Progenitor cell of endocrine pancreas (in vitro differentiated cells): ENCODE results near the gene CNPY2. TPM values are rescaled to one million over a fixed set of nuclear protein-coding genes. Genes with fewer than 3 reads are reported as not detected.
"Not testable (repeated sequence)": the region's sequence is repeated elsewhere in the genome, so short reads cannot be mapped to it uniquely, and the experiment has no call there.

Experiments used
- DNase-seq: peaks from one replicate; pipeline ENCODE4 v3.0.0; 2021; ENCODE audit warnings: low spot score; ENCODE audit not compliant: unreplicated experiment
- H3K27ac Mint-ChIP-seq: 2 replicates; pipeline ENCODE4 v1.8.0; 2021; ENCODE audit warnings: mild to moderate bottlenecking, moderate library complexity, mixed read lengths
- H3K27me3 Mint-ChIP-seq: 2 replicates; pipeline ENCODE4 v1.8.0; 2021; ENCODE audit warnings: mixed read lengths
- H3K36me3 Mint-ChIP-seq: 2 replicates; pipeline ENCODE4 v1.8.0; 2022; ENCODE audit warnings: mixed read lengths; ENCODE audit not compliant: insufficient read depth
- H3K4me1 Mint-ChIP-seq: 2 replicates; pipeline ENCODE4 v1.8.0; 2021; ENCODE audit warnings: low read depth, mixed read lengths
- H3K4me3 Mint-ChIP-seq: 2 replicates; pipeline ENCODE4 v1.8.0; 2021; ENCODE audit warnings: low read depth, mild to moderate bottlenecking, moderate library complexity, mixed read lengths
- H3K9me3 Mint-ChIP-seq: 2 replicates; pipeline ENCODE4 v1.8.0; 2021; ENCODE audit warnings: low read depth, mixed read lengths
- total RNA-seq: library from RNA; stranded (reverse); gene quantifications from 2 replicates; pipeline ENCODE4 v1.2.1, GENCODE V29; 2021
- TF ChIP-seq, protein P1 (sequence below): fragments of 200-600 bp; sonication (generic); IDR thresholded peaks from one replicate; pipeline ENCODE4 v1.5.0; 2021; ENCODE audit warnings: antibody characterized with exemption, mild to moderate bottlenecking; ENCODE audit not compliant: unreplicated experiment

CNPY2 gene
- total RNA-seq, 1 donor from 2014 or later = 230 TPM

DNA sequence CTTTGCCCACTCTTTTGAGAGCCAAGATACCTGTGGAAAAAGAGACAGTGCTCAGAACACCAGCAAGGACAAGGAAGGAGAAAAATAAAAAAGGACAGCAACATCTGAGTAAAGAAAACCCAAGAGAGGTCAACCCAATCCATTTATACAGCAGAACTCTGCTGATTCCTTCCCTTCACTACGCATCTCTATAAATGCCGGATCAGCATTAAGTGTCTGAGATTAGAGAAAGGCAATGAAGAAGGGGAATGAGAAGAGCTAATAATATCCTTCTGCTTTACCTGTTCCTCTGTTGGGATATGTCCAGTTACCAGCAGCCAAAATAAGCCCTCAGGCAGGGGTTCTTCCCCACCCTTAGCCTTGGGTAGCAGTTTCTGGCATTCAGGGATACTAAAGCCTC lies 33.2 kb downstream of the CNPY2 start:
- no peak for DNase-seq
- no peaks in the 10 kb centered on the region for H3K9me3 Mint-ChIP-seq
- H3K27me3 Mint-ChIP-seq = no peaks in the 10 kb centered on the region
- H3K4me3 Mint-ChIP-seq = no peak overlapping the region
- TF ChIP-seq, protein P1, sequence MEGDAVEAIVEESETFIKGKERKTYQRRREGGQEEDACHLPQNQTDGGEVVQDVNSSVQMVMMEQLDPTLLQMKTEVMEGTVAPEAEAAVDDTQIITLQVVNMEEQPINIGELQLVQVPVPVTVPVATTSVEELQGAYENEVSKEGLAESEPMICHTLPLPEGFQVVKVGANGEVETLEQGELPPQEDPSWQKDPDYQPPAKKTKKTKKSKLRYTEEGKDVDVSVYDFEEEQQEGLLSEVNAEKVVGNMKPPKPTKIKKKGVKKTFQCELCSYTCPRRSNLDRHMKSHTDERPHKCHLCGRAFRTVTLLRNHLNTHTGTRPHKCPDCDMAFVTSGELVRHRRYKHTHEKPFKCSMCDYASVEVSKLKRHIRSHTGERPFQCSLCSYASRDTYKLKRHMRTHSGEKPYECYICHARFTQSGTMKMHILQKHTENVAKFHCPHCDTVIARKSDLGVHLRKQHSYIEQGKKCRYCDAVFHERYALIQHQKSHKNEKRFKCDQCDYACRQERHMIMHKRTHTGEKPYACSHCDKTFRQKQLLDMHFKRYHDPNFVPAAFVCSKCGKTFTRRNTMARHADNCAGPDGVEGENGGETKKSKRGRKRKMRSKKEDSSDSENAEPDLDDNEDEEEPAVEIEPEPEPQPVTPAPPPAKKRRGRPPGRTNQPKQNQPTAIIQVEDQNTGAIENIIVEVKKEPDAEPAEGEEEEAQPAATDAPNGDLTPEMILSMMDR = no peak
- H3K36me3 Mint-ChIP-seq = peaks cover 24% of the 10 kb centered on the region
- H3K4me1 Mint-ChIP-seq = peaks cover 3% of the 10 kb centered on the region
- no peak overlapping the region for H3K27ac Mint-ChIP-seq

DNA sequence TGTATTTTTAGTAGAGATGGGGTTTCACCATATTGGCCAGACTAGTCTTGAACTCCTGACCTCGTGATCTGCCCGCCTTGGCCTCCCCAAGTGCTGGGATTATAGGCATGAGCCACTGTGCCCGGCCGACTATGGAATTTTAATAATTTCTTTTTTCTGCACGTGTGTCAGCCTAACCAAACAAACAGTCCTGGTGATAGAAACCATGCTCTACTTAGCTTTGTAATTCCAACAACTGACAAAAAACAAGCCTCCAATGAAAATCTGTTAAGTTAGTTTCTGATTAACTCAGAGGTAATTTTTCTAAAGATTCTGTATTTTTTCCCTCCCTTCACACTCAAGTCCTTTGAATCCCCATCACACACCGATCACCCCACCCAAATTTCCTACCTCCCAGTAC lies 33.8 kb downstream of the CNPY2 start:
- Mint-ChIP-seq H3K36me3 (peaks cover 24% of the 10 kb centered on the region), H3K4me3 (no peak overlapping the region), H3K4me1 (peaks cover 3% of the 10 kb centered on the region), H3K27me3 (no peaks in the 10 kb centered on the region), H3K27ac (no peak overlapping the region), H3K9me3 (no peaks in the 10 kb centered on the region)
- TF ChIP-seq, protein P1 = no peak
- DNase-seq = no peak

DNA sequence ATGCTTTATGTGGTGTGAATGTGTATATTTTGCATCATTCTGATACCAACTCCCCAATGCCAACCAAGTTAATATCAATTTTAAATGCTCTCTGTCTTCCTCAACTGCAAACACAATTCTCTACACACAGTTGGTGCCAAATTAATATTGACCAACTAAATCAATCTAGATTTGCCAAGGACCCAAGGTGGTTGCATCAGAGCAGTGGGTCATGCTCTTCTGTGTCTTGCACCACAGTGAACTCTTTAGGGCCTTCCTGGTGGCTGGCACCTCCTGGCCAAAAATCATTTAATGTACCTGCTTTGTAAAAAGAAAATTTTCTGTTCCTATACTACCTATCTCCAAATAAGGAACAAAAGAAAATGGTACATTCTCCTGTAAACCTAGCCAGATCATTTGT lies 34.9 kb downstream of the CNPY2 start:
- no peaks in the 10 kb centered on the region for H3K9me3 Mint-ChIP-seq
- H3K27ac Mint-ChIP-seq = no peak overlapping the region
- no peak for DNase-seq
- no peaks in the 10 kb centered on the region for H3K27me3 Mint-ChIP-seq
- H3K4me1 Mint-ChIP-seq = peaks cover under 1% of the 10 kb centered on the region
- peaks cover 22% of the 10 kb centered on the region for H3K36me3 Mint-ChIP-seq
- H3K4me3 Mint-ChIP-seq = no peak overlapping the region
- TF ChIP-seq, protein P1 = no peak

DNA sequence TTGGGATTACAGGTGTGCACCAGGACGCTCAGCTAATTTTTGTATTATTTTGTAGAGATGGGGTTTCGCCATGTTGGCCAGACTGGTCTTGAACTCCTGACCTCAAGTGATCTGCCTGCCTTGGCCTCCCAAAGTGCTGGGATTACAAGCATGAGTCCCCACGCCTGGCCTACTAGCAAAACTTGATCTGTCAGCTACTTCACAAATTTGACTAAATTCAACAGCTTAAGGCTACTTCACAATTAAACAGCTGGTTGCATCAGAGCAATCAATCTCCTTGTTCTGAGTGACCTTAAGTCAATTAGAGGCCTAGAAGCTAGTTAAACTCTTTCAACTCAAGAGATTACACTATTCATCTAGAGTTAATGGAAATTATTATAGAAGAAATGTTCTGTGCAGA lies 36.9 kb downstream of the CNPY2 start:
- no peak overlapping the region for H3K27ac Mint-ChIP-seq
- H3K9me3 Mint-ChIP-seq = no peaks in the 10 kb centered on the region
- no peak for DNase-seq
- H3K4me1 Mint-ChIP-seq = no peaks in the 10 kb centered on the region
- H3K36me3 Mint-ChIP-seq = peaks cover 26% of the 10 kb centered on the region
- H3K4me3 Mint-ChIP-seq = no peak overlapping the region
- TF ChIP-seq, protein P1 = no peak
- H3K27me3 Mint-ChIP-seq = no peaks in the 10 kb centered on the region

DNA sequence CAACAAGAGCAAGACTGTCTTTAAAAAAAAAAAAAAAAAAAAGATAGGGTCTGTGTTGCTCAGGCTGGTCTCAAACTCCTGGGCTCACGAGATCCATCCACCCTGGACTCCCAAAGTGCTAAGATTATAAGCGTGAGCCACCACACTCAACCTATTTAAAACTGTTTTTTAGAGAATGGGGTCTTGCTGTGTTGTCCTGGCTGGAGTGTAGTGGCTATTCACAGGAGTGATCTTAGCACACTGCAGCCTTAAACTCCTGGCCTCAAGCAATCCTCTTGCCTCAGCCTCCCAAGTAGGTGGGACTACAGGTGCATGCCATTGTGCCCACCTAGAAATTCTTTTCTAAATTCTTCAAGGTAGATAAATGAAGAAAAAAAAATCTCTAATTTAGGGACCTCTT lies 41.5 kb downstream of the CNPY2 start:
- DNase-seq = no peak
- Mint-ChIP-seq H3K4me3 (no peak overlapping the region), H3K4me1 (no peaks in the 10 kb centered on the region), H3K9me3 (no peaks in the 10 kb centered on the region), H3K36me3 (peaks cover 19% of the 10 kb centered on the region), H3K27me3 (no peaks in the 10 kb centered on the region), H3K27ac (no peak overlapping the region)
- TF ChIP-seq, protein P1 = no peak

DNA sequence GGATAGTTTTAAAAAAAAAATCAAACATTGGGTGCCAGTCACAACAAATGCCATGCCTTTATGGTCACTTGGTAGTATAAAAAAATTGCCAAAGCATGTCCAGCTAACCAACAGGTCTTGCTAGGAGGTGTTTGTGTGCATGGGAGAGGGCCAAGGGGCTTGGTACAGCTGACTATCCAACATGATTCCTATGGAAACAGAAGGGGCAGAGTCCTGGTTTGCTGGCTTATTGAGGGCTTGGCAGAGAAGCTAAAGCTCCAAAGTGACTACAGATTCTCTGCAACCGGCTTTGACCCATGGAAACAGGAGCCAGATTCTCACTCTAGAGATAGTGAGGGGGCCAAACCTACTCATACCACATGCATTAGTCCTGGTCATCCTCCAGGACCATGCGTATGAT lies 43.3 kb downstream of the CNPY2 start:
- not testable (repeated sequence) for DNase-seq, H3K27me3 Mint-ChIP-seq, H3K4me1 Mint-ChIP-seq, H3K9me3 Mint-ChIP-seq, H3K4me3 Mint-ChIP-seq, H3K27ac Mint-ChIP-seq
- H3K36me3 Mint-ChIP-seq = peaks cover 19% of the 10 kb centered on the region
